Right atrium auricular region (tissue), 2 donors: ENCODE data around the gene GLT8D2. TPM values are rescaled to one million over a fixed set of nuclear protein-coding genes. Genes with fewer than 3 reads are reported as not detected.

ENCODE experiments used
- DNase-seq: peaks from one replicate; pipeline ENCODE4 v3.0.0-alpha.2; 2019; ENCODE audit warnings: low spot score
- H3K27ac ChIP-seq, 2 donors: fragments of 200-600 bp; sonication (generic); 1 replicate in 1 of 2; 2 replicates in 1 of 2; pipeline ENCODE4 v1.5.1; 2016 to 2019
- H3K27me3 ChIP-seq, 2 donors: fragments of 200-600 bp; sonication (generic); one replicate each; pipeline versions ENCODE4 v1.5.1 to v1.6.0; 2017 to 2019
- H3K36me3 ChIP-seq: fragments of 200-600 bp; sonication (generic); one replicate; pipeline ENCODE4 v1.5.1; 2016
- H3K4me1 ChIP-seq, 2 donors: fragments of 200-600 bp; sonication (generic); one replicate each; pipeline versions ENCODE4 v1.5.1 to v1.6.0; 2017 to 2019
- H3K4me3 ChIP-seq, 2 donors: fragments of 200-600 bp; sonication (generic); 1 replicate in 1 of 2; 2 replicates in 1 of 2; pipeline ENCODE4 v1.5.1; 2017 to 2019; ENCODE audit warnings: mild to moderate bottlenecking in 1 of 2, moderate library complexity in 1 of 2
- H3K9me3 ChIP-seq, 2 donors: fragments of 200-600 bp; sonication (generic); one replicate each; pipeline ENCODE4 v1.5.1; 2019
- total RNA-seq, 2 donors: library from RNA; depleted of rRNA; stranded (reverse); fragments of >200 nt; gene quantifications; one replicate each; pipeline ENCODE4 v1.1.0, GENCODE V29; 2016
- TF ChIP-seq, protein P1 (sequence below), 2 donors: fragments of 200-600 bp; sonication (generic); IDR thresholded peaks; one replicate each; pipeline ENCODE4 v1.5.1; 2019; ENCODE audit warnings: antibody characterized with exemption in 2 of 2

Gene GLT8D2
- total RNA-seq, 2 donors from 2014 or later, result 5.6 to 9.9 TPM

DNA sequence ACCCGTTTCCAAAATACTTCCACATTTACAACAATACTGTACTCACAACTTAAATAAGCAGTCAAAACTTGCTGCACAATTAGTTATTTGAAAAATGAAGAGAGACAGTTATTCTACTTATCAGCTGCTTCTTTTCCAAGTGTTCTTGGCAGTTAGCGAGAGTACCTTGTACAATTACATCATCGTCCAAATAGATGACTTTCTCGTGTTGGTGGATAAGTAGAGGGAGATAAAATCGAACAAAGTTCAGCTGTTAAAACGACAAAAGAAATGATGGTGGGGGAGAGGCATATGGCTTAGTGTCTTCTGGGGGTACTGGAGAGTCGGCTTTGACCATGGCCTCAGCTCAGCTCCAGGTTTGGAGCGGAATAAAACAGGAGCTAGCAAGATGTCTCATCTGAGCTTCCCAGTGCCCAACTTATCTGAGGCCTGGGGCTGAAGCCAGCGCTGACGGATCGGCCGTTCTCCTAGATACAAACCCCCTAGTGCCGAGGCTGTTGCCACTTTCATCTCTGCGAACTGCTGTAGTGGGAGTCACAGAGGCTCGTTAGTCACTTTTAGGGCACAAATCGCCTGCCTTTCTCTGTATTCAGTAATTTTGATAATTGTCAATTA lies 52.6 kb downstream of the GLT8D2 start:
- Histone ChIP-seq H3K4me1 (peaks cover 0 to 6% of the 10 kb centered on the region in 2 donors), H3K27me3 (no peaks in the 10 kb centered on the region), H3K4me3 (peak overlapping the region in 1 of 2 donors; percentile 2), H3K36me3 (no peaks in the 10 kb centered on the region), H3K9me3 (no peaks in the 10 kb centered on the region), H3K27ac (peak overlapping the region; percentile 51 to 73)
- DNase-seq, result peak; percentile 86
- TF ChIP-seq, protein P1, sequence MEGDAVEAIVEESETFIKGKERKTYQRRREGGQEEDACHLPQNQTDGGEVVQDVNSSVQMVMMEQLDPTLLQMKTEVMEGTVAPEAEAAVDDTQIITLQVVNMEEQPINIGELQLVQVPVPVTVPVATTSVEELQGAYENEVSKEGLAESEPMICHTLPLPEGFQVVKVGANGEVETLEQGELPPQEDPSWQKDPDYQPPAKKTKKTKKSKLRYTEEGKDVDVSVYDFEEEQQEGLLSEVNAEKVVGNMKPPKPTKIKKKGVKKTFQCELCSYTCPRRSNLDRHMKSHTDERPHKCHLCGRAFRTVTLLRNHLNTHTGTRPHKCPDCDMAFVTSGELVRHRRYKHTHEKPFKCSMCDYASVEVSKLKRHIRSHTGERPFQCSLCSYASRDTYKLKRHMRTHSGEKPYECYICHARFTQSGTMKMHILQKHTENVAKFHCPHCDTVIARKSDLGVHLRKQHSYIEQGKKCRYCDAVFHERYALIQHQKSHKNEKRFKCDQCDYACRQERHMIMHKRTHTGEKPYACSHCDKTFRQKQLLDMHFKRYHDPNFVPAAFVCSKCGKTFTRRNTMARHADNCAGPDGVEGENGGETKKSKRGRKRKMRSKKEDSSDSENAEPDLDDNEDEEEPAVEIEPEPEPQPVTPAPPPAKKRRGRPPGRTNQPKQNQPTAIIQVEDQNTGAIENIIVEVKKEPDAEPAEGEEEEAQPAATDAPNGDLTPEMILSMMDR (IDR thresholded peaks at IDR 0.05), result no peak

DNA sequence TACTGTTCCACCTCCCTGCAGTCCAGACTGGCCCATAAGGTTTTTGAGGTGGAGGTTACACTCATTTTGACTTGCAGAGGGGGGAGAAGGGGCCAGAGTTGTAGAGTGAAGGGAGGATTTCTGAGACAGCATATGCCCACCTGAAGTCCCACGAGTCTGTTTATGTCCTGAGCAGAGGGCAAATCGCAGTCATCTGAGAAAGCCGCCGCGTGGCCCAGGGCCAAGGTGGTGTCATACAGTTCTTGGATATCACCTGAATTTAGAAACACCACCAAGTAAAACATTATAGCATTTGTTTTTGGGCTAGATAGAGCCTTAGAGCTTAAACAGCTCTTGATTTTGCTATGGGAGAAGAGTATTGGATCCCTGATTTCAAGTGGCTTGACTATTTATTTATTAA lies 53.4 kb downstream of the GLT8D2 start:
- Histone ChIP-seq H3K27me3 (no peaks in the 10 kb centered on the region), H3K27ac (peak overlapping the region in 1 of 2 donors; percentile 73), H3K4me1 (peaks cover 0 to 6% of the 10 kb centered on the region in 2 donors), H3K4me3 (no peak overlapping the region), H3K9me3 (no peaks in the 10 kb centered on the region), H3K36me3 (no peaks in the 10 kb centered on the region)
- TF ChIP-seq, protein P1 (IDR thresholded peaks at IDR 0.05), result no peak
- DNase-seq, result no peak

DNA sequence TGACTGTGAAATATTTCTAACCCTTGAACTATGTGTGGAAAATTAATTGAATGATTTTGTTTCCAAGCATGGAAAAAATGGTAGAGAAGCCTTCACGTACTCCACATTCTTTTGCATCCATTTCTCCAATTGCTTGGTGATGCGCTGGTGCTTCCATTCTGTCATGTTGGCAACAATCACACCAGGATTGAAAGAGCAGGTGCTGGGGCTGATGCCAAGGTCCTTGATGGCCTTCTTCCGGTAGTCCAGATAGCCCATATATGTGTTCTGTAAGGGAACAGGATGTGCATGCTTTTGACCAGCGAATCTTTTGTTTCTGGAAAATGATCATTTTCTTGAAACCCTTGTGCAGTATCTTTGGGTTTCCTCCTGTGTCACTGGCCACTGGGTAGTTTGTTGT lies 55.8 kb downstream of the GLT8D2 start:
- no peak overlapping the region for H3K27ac ChIP-seq
- DNase-seq, result no peak
- no peak overlapping the region for H3K4me3 ChIP-seq

DNA sequence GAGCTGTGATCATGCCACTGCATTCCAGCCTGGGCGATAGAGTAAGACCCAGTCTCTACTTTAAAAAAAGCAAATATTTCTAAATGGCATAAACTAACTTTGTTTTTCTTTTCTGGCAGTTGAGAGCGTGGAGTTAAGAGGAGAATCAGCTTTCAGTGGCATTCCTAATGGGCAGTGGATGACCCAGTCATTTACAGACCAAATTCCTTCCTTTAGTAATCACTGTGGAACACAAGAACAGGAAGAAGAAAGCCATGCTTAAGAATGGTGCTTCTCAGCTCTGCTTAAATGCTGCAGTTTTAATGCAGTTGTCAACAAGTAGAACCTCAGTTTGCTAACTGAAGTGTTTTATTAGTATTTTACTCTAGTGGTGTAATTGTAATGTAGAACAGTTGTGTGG lies 63.2 kb downstream of the GLT8D2 start:
- Histone ChIP-seq H3K27me3 (no peaks in the 10 kb centered on the region), H3K4me3 (no peak overlapping the region), H3K36me3 (peaks cover 58% of the 10 kb centered on the region), H3K27ac (no peak overlapping the region), H3K9me3 (no peaks in the 10 kb centered on the region), H3K4me1 (no peaks in the 10 kb centered on the region)
- DNase-seq, result no peak
- TF ChIP-seq, protein P1 (IDR thresholded peaks at IDR 0.05), result no peak

More for the DNA sequence above, 55.8 kb downstream of the GLT8D2 start:
- TF ChIP-seq, protein P1 (IDR thresholded peaks at IDR 0.05), result no peak
- Histone ChIP-seq H3K27me3 (no peaks in the 10 kb centered on the region), H3K9me3 (no peaks in the 10 kb centered on the region), H3K36me3 (peaks cover under 1% of the 10 kb centered on the region), H3K4me1 (peaks cover 0 to 6% of the 10 kb centered on the region in 2 donors)

DNA sequence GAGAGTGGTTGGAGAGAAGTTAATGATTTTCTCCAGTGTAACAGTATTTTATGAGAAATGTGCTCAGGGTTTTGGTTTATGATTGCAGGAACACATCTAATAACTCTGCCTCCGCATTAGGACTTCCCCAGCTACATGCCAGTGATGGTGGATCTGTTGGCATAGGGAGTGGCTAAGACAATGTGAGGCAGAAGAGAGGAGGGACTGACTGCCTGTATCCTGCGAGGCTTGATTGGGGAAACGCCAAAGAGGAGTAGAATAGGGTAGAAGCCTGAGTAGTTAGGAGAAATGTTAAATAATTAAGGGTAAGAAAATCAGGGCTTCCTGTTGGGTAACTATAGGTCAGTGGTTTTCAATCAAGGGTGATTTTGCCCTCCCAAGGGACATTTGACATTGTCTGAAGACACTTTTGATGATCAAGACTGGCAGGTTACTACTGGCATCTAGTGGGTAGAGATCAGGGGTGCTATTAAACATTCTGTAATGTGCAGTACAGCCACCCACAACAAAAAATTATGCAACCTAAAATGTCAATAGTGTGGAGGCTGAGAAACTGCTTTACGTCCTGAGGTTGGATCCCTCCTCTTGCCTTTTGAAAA lies 71.5 kb downstream of the GLT8D2 start:
- no peak for DNase-seq
- Histone ChIP-seq H3K36me3 (peaks cover 49% of the 10 kb centered on the region), H3K4me3 (no peak overlapping the region), H3K27ac (no peak overlapping the region), H3K9me3 (no peaks in the 10 kb centered on the region), H3K4me1 (no peaks in the 10 kb centered on the region), H3K27me3 (no peaks in the 10 kb centered on the region)
- TF ChIP-seq, protein P1 (IDR thresholded peaks at IDR 0.05), result no peak
